22Rv1 (cell line): ENCODE measurements around the gene CAMSAP2.
A peak's percentile ranks its signal among the peaks of the same experiment; 100 is the strongest.

Source experiments
- H3K27ac ChIP-seq: fragments of 450-650 bp; 2 replicates; pipeline ENCODE4 v1.5.1; 2017
- ZFX ChIP-seq: fragments of 450-650 bp; IDR thresholded peaks from 2 replicates; pipeline ENCODE4 v1.6.1; 2017; ENCODE audit warnings: antibody characterized with exemption, borderline replicate concordance
- TF ChIP-seq, protein P1 (sequence below): fragments of 450-650 bp; IDR thresholded peaks from 2 replicates; pipeline ENCODE4 v1.5.1; 2017; ENCODE audit warnings: mild to moderate bottlenecking

The CAMSAP2 gene

DNA sequence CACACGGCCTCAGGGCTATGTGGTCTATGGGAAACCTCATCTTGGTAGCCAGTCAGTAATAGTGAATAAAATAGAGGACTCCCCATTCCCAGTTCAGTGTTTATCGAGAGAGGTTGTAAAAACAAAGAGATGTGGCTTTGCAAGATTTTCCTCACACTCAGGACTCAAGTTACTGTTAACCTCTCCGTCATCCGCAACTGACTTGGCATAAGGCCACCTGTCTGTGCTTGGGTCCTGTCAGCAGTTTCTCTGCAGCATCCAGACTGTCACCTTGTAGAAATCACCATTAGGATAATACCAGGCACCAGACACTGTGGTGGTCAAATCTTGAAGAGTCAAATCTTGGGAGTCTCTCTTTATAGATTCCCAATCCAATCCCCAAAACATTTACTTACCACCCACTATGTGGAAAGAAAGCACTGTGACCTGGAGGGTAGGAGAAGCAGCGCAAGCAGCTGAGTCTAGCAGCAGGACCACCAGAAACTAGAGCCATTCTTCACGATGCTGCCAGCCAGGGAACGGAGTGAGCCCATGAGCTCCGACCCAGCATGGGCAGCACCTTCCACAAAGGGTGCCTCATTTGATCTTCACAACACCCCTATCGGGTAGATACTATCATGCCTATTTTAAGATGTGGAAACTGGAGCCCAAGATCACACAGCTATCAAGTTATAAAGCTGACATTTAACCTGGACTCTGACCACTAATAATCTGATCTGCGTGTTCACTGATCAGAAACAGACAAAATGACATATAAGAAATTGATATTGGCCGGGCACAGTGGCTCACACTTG is 128.5 kb downstream of the CAMSAP2 start:
- TF ChIP-seq, protein P1, sequence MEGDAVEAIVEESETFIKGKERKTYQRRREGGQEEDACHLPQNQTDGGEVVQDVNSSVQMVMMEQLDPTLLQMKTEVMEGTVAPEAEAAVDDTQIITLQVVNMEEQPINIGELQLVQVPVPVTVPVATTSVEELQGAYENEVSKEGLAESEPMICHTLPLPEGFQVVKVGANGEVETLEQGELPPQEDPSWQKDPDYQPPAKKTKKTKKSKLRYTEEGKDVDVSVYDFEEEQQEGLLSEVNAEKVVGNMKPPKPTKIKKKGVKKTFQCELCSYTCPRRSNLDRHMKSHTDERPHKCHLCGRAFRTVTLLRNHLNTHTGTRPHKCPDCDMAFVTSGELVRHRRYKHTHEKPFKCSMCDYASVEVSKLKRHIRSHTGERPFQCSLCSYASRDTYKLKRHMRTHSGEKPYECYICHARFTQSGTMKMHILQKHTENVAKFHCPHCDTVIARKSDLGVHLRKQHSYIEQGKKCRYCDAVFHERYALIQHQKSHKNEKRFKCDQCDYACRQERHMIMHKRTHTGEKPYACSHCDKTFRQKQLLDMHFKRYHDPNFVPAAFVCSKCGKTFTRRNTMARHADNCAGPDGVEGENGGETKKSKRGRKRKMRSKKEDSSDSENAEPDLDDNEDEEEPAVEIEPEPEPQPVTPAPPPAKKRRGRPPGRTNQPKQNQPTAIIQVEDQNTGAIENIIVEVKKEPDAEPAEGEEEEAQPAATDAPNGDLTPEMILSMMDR, result no peak
- no peak for TF ChIP-seq ZFX
- no peak overlapping the region for H3K27ac ChIP-seq

DNA sequence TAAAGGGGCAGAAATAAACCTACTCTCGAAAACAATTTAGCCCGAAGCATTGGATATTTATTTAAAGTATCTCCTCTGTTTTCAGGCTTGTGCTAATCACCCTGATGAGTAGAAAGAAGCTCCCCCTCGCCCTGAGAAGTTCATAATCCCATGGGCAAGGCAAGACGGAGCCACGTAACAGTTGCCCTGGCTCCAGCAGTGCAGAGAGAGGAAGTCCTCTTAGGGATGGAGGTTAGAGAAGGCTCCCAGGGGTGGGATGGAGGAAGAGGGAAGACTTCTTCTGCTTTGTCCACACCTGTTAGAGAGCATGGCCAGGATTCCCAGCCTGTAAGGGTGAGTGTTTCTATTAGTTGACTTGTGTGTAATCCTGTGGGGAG is 130.7 kb downstream of the CAMSAP2 start:
- H3K27ac ChIP-seq, result no peak overlapping the region
- TF ChIP-seq ZFX, result no peak
- TF ChIP-seq, protein P1, result no peak

DNA sequence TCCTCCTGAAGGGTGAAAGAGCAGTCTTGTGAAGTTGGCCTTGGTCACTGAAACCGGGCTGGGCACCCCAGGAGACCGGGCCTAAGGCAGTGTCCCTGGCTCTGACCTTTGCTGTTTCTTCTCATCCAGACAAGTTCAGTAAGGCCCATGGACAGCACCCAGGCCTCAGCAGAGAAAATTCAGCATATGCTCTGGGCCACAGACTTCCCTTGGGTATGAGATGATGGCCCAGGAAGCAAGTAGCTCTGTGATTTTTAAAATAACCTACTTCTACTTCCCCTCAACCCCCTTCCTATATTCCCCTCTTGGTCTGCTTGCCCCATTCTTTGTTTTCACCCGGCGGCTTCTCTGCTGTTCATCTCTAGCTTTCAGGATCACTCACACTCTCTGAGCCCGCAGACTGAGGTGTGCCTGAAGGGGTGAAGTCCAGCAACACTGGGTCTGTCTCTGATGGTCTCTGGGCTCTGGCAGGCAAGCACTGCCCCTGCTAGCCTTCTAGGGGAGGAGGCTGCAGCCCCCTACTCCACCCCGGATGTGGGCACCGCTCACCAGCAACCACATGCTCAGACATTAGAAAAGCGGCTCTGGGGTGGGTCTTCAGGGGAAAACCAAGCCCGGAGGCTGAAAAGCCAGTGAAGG is 131.2 kb downstream of the CAMSAP2 start:
- TF ChIP-seq ZFX, result no peak
- no peak overlapping the region for H3K27ac ChIP-seq

DNA sequence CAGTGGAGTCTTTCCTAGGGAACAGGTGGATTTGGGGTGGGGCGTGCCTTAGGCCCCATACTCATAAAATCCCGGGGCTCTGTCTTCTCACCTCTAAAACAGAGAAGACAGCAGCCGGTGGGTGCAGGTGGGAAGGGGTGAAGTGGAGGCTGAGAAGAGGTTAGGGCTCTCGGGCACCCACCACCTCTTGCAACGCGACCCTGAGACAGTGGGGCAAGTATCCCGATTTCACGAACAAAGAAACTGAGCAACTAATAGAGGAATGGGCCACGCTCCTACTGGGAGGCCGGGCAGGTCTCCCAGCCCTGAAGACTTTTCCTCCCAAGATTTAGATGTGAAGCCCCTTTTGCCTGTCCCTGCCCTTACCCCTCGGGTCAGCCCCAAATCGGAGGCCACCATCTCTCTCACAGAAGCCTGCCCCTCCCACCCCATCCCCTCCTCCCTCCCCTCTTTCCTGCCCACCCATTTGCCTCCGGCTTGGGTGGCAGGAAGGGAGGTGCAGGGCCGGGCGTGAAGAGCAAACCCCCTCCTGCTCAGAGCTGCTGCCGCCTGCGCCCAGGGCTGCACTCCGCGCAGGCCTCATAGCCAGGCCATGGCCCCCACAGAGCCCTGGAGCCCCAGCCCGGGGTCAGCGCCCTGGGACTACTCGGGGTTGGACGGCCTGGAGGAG is 133.9 kb downstream of the CAMSAP2 start, which contains the start of gene GPR25:
TSS of gene GPR25 (plus strand) at position 536 of the 670 bp plus-strand sequence. CDS start at position 593, 57 bp downstream.
- H3K27ac ChIP-seq, result no peak within 1 kb of the TSS
- no peak for TF ChIP-seq ZFX
- TF ChIP-seq, protein P1, result no peak

DNA sequence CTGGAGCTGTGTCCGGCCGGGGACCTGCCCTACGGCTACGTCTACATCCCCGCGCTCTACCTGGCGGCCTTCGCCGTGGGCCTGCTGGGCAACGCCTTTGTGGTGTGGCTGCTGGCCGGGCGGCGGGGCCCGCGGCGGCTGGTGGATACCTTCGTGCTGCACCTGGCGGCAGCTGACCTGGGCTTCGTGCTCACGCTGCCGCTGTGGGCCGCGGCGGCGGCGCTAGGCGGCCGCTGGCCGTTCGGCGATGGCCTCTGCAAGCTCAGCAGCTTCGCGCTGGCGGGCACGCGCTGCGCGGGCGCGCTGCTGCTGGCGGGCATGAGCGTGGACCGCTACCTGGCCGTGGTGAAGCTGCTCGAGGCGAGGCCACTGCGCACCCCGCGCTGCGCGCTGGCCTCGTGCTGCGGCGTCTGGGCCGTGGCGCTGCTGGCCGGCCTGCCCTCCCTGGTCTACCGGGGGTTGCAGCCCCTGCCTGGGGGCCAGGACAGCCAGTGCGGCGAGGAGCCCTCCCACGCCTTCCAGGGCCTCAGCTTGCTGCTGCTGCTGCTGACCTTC is 134.5 kb downstream of the CAMSAP2 start:
- H3K27ac ChIP-seq, result no peak overlapping the region

DNA sequence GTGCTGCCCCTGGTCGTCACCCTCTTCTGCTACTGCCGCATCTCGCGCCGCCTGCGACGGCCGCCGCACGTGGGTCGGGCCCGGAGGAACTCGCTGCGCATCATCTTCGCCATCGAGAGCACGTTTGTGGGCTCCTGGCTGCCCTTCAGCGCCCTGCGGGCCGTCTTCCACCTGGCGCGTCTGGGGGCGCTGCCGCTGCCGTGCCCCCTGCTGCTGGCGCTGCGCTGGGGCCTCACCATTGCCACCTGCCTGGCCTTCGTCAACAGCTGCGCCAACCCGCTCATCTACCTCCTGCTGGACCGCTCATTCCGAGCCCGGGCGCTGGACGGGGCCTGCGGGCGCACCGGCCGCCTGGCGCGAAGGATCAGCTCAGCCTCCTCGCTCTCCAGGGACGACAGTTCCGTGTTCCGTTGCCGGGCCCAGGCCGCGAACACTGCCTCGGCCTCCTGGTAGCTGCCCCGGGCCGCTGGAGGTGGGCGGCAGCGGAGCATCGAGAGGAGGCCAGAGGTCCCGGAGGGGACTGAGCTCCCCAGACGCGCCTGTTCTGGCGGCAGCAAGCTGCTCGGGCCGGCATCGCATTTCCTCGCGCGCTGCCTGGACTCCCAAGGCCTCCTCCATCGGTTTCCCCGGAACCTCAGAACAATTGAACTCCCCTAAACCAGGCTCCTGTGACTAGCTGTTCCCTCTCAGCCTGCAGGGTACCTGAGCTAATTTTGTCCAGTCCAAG is 135.1 kb downstream of the CAMSAP2 start:
- TF ChIP-seq, protein P1, result no peak
- no peak for TF ChIP-seq ZFX
- no peak overlapping the region for H3K27ac ChIP-seq

More for the DNA sequence above, 134.5 kb downstream of the CAMSAP2 start:
- TF ChIP-seq ZFX, result no peak
- TF ChIP-seq, protein P1, result peak; percentile 15; the same call in 1 of the 2 replicates

DNA sequence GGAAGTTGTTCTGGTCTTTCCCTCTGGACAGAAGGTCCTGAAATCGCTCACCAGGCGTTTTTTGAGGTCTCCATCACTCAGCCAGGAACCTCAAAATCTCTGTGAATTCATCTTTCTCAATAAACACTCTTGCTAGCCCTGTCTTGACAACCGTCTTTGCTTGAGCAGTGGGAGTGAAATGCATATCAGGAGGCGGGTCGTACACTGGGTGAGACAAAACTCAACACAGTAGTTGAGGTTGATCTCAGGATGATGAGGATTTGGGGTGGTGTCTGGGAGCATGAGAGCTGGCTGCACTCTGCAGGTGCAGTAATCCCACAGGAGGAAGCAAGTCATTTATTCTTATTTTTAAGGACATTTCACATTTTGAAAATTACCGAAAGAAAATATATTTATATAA is 136.0 kb downstream of the CAMSAP2 start:
- no peak overlapping the region for H3K27ac ChIP-seq
- TF ChIP-seq, protein P1, result no peak
- no peak for TF ChIP-seq ZFX
